RPMI8226 (cell line): ENCODE data around the gene BBX.

Experiments
- DNase-seq: peaks from one replicate; pipeline ENCODE4 v3.0.0-alpha.2; 2015

Gene BBX

GRCh38 chr3:107604057-107604822 lies 81.5 kb downstream of the BBX start:
- DNase-seq, result no peak

- no peak for DNase-seq
Measured at GRCh38 chr3:107611775-107612469, 89.2 kb downstream of the BBX start.

- DNase-seq, result no peak
Measured at GRCh38 chr3:107612664-107613084, 89.9 kb downstream of the BBX start.

GRCh38 chr3:107619549-107619948 lies 96.8 kb downstream of the BBX start:
- DNase-seq, result no peak

- DNase-seq, result no peak
Measured at GRCh38 chr3:107620534-107620933, 97.8 kb downstream of the BBX start.

GRCh38 chr3:107621465-107621864 lies 98.7 kb downstream of the BBX start:
- DNase-seq, result no peak

- DNase-seq, result peak; percentile 4
Measured at GRCh38 chr3:107627962-107628542, 105.3 kb downstream of the BBX start.

GRCh38 chr3:107629566-107629965 lies 106.8 kb downstream of the BBX start:
- DNase-seq, result no peak

GRCh38 chr3:107630779-107631178 lies 108.0 kb downstream of the BBX start:
- DNase-seq, result no peak

GRCh38 chr3:107632576-107632975 lies 109.8 kb downstream of the BBX start:
- no peak for DNase-seq

GRCh38 chr3:107633327-107634098 lies 110.8 kb downstream of the BBX start:
- DNase-seq, result no peak

- DNase-seq, result no peak
Measured at GRCh38 chr3:107634099-107634489, 111.3 kb downstream of the BBX start.

GRCh38 chr3:107637416-107638183 lies 114.8 kb downstream of the BBX start:
- no peak for DNase-seq

- DNase-seq, result no peak
Measured at GRCh38 chr3:107641572-107642307, 119.0 kb downstream of the BBX start.

- DNase-seq, result no peak
Measured at GRCh38 chr3:107643038-107643883, 120.5 kb downstream of the BBX start.

GRCh38 chr3:107644631-107645030 lies 121.9 kb downstream of the BBX start:
- no peak for DNase-seq

- no peak for DNase-seq
Measured at GRCh38 chr3:107650788-107651187, 128.0 kb downstream of the BBX start.

- DNase-seq, result no peak
Measured at GRCh38 chr3:107651782-107652181, 129.0 kb downstream of the BBX start.

- DNase-seq, result no peak
Measured at GRCh38 chr3:107654218-107654617, 131.5 kb downstream of the BBX start.

GRCh38 chr3:107657971-107658370 lies 135.2 kb downstream of the BBX start:
- DNase-seq, result no peak
